Suprapubic skin (tissue), 4 donors: Measurements from ENCODE around the gene MARK1.

Experiments
- CTCF ChIP-seq, 2 donors: fragments of 200-600 bp in 1 of 2; fragments of 450-650 bp in 1 of 2; sonication (generic) in 1 of 2; IDR thresholded peaks; one replicate each; pipeline ENCODE4 v1.5.1; 2016 to 2019; ENCODE audit warnings: antibody characterized with exemption in 2 of 2, mild to moderate bottlenecking in 1 of 2, moderate library complexity in 1 of 2
- EP300 ChIP-seq: sonication (generic); formaldehyde crosslinking; IDR thresholded peaks from one replicate; pipeline ENCODE4 v1.6.1; 2017; ENCODE audit warnings: antibody characterized with exemption
- POLR2A ChIP-seq, 2 donors: fragments of 450-650 bp; IDR thresholded peaks; one replicate each; pipeline ENCODE4 v1.6.1; 2017; ENCODE audit warnings: antibody characterized with exemption in 2 of 2, mild to moderate bottlenecking in 2 of 2, moderate library complexity in 2 of 2
- POLR2AphosphoS5 ChIP-seq, 3 donors: sonication (generic); formaldehyde crosslinking; IDR thresholded peaks; one replicate each; pipeline ENCODE4 v1.6.1; 2017; ENCODE audit warnings: antibody characterized with exemption in 3 of 3

- TF ChIP-seq POLR2AphosphoS5 (IDR thresholded peaks at IDR 0.05) (no peak), POLR2A (IDR thresholded peaks at IDR 0.05) (no peak), CTCF (IDR thresholded peaks at IDR 0.05) (no peak), EP300 (no peak)
Observed at GRCh38 chr1:220694866-220695382, 167.0 kb downstream of the MARK1 start.
